Vagina (tissue), 2 donors: Measurements from ENCODE around the gene CCNQ. TPM values are rescaled to one million over a fixed set of nuclear protein-coding genes. Genes with fewer than 3 reads are reported as not detected.

Experiments used
- DNase-seq, 2 donors: peaks; one replicate each; pipeline ENCODE4 v3.0.0-alpha.2; 2017; ENCODE audit errors: extremely low spot score in 2 of 2
- H3K27ac ChIP-seq: fragments of 200-600 bp; sonication (generic); one replicate; pipeline ENCODE4 v1.5.1; 2019
- H3K27me3 ChIP-seq: fragments of 200-600 bp; sonication (generic); one replicate; pipeline ENCODE4 v1.5.1; 2019
- H3K36me3 ChIP-seq, 2 donors: fragments of 200-600 bp; sonication (generic); one replicate each; pipeline ENCODE4 v1.5.1; 2017 to 2019
- H3K4me1 ChIP-seq: fragments of 200-600 bp; sonication (generic); one replicate; pipeline ENCODE4 v1.5.1; 2019
- H3K4me3 ChIP-seq, 2 donors: fragments of 200-600 bp; sonication (generic); 1 replicate in 1 of 2; 2 replicates in 1 of 2; pipeline ENCODE4 v1.5.1; 2016 to 2019
- H3K9me3 ChIP-seq: fragments of 200-600 bp; sonication (generic); one replicate; pipeline ENCODE4 v1.5.1; 2019
- POLR2A ChIP-seq, 2 donors: fragments of 450-650 bp; IDR thresholded peaks; one replicate each; pipeline ENCODE4 v1.6.1; 2017; ENCODE audit warnings: antibody characterized with exemption in 2 of 2, mild to moderate bottlenecking in 2 of 2, moderate library complexity in 2 of 2
- POLR2AphosphoS5 ChIP-seq, 2 donors: sonication (generic); formaldehyde crosslinking; IDR thresholded peaks; one replicate each; pipeline ENCODE4 v1.9.0; 2017; ENCODE audit warnings: antibody characterized with exemption in 2 of 2, mild to moderate bottlenecking in 2 of 2, low read depth in 1 of 2; ENCODE audit not compliant: insufficient read depth in 1 of 2
- intact Hi-C: fragments of 100-400 bp; cut with DNase I; formaldehyde crosslinking; loops from one replicate; pipeline ENCODE4 v1.15.1; 2023
- total RNA-seq: library from RNA; depleted of rRNA; stranded (reverse); fragments of >200 nt; gene quantifications from one replicate; pipeline ENCODE4 v1.2.3, GENCODE V29; 2016
- TF ChIP-seq, protein P1 (sequence below), 3 experiments: fragments of 450-650 bp in 2 of 3; fragments of 200-600 bp in 1 of 3; sonication (generic) in 1 of 3; IDR thresholded peaks; one replicate each; pipeline ENCODE4 v1.5.1; 2017 to 2019; ENCODE audit warnings: antibody characterized with exemption in 3 of 3, mild to moderate bottlenecking in 2 of 3, moderate library complexity in 2 of 3

The CCNQ gene
- total RNA-seq, 1 donor from 2014 or later: 31.2 TPM

DNA sequence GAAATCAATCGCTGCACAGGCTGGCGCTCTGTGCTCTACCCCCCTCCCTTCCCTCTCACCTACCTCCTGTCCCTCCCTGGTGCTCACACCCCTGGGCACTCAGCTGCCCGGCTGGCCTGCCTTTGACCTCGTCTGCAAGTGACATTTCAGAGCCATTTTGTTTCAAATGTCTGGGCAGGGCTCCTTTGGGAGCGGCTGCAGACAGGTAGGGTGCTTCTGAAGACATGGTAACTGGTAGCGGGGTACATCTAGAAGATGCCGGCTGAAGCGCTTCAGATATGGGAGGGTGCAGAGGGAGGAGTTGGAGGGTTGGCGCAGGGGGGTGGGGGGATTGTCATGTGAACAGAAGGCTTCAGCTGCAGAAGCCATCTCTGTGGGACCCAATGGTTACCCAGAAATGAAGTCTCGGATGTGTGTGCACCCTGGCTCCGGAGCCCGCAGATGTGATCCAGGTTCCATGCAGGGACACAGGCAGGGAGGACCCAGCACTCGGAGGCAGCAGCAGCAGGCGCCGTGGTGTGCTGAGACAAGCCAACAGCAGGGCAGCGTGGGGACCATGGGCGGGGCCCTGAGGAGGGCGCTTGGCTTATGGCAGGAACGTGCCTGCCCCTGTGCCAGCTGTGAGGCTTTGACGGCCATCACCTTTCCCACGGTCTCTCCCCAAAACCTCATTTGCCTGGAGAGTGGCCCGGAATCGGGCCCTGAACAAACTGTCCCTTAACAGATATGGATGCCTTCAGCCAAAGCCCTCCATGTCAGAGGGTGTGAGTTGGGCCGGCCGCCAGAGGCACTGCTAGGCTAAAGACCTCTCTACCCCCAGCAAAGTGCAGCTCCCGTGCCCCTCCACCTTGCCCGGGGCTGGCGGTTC, 40.5 kb upstream of the CCNQ start:
- Histone ChIP-seq H3K27me3 (no peaks in the 10 kb centered on the region), H3K9me3 (no peaks in the 10 kb centered on the region), H3K4me1 (peaks cover 7% of the 10 kb centered on the region), H3K4me3 (no peak overlapping the region), H3K36me3 (no peaks in the 10 kb centered on the region), H3K27ac (no peak overlapping the region)
- peak in 1 of 2 donors; percentile 95 for DNase-seq
- intact Hi-C loops: no loop called here
- TF ChIP-seq, protein P1, sequence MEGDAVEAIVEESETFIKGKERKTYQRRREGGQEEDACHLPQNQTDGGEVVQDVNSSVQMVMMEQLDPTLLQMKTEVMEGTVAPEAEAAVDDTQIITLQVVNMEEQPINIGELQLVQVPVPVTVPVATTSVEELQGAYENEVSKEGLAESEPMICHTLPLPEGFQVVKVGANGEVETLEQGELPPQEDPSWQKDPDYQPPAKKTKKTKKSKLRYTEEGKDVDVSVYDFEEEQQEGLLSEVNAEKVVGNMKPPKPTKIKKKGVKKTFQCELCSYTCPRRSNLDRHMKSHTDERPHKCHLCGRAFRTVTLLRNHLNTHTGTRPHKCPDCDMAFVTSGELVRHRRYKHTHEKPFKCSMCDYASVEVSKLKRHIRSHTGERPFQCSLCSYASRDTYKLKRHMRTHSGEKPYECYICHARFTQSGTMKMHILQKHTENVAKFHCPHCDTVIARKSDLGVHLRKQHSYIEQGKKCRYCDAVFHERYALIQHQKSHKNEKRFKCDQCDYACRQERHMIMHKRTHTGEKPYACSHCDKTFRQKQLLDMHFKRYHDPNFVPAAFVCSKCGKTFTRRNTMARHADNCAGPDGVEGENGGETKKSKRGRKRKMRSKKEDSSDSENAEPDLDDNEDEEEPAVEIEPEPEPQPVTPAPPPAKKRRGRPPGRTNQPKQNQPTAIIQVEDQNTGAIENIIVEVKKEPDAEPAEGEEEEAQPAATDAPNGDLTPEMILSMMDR (IDR thresholded peaks at IDR 0.05): no peak
- TF ChIP-seq POLR2A (IDR thresholded peaks at IDR 0.05) (no peak), POLR2AphosphoS5 (IDR thresholded peaks at IDR 0.05; ENCODE audit: insufficient read depth in 1 of 2, low read depth in 1 of 2) (no peak)

DNA sequence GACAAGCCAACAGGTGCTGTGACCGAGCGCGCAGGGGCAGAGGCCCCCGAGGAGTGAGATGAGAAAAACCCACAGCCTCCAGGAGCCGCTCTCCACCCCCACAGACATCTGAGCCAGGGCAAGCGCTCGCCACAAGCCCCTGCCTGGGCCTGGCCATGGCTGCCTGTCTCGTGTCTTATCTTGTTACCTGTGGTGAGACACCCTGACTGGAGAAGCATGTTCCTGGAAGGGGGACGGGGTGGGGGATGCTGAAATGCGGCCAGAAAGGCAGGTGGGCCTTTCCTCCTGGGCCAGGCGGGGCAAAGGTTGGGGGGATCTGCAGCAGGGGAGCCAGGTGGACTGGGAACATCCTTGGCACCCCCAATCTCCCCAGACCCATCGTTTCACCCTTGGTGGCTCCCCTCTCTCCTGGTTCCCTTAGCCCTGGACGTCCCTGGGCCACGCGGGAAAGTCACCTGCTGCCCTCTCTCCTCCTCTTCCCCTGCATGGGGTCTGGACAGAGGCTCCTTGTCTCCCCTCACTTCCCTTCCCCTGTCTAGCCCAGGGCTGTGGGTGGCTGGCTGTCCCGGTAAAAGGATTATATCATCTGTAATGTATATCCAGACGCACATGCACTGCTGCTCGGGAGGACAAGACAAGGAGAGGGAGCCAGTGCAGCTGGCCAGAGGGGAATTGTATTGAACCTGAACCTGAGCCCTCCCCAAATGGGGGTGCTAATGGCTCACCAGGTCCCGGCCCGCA, 39.7 kb upstream of the CCNQ start:
- no peak for TF ChIP-seq POLR2A (IDR thresholded peaks at IDR 0.05)
- TF ChIP-seq, protein P1 (IDR thresholded peaks at IDR 0.05): no peak
- TF ChIP-seq POLR2AphosphoS5 (IDR thresholded peaks at IDR 0.05; ENCODE audit: insufficient read depth in 1 of 2, low read depth in 1 of 2): no peak
- Histone ChIP-seq H3K9me3 (no peaks in the 10 kb centered on the region), H3K27ac (no peak overlapping the region), H3K4me3 (no peak overlapping the region), H3K27me3 (no peaks in the 10 kb centered on the region), H3K36me3 (no peaks in the 10 kb centered on the region), H3K4me1 (peaks cover 5% of the 10 kb centered on the region)
- intact Hi-C loops: no loop called here
- no peak for DNase-seq

DNA sequence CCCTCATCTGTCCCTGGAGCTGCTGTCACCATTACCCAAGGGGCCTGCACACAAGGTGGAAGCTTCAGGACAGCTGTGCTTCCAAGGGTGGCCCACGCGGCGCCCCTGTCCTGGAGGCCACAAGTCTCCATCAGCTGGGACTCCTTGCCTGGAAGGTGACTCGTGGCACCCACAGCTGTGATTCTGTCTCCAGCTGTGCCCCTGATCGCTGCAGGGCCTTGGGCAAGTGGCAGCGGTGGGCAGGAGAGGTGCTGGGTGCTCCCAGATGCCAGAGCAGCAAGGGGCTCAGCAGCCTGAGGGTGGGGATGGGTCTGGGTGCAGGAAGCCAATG, 39.1 kb upstream of the CCNQ start:
- intact Hi-C loops: no loop called here
- H3K4me1 ChIP-seq: no peaks in the 10 kb centered on the region
- no peaks in the 10 kb centered on the region for H3K9me3 ChIP-seq
- H3K27ac ChIP-seq: no peak overlapping the region
- H3K36me3 ChIP-seq: no peaks in the 10 kb centered on the region
- no peak overlapping the region for H3K4me3 ChIP-seq
- DNase-seq: no peak
- TF ChIP-seq POLR2AphosphoS5 (IDR thresholded peaks at IDR 0.05; ENCODE audit: insufficient read depth in 1 of 2, low read depth in 1 of 2): no peak
- TF ChIP-seq, protein P1 (IDR thresholded peaks at IDR 0.05): no peak
- TF ChIP-seq POLR2A (IDR thresholded peaks at IDR 0.05): no peak
- H3K27me3 ChIP-seq: no peaks in the 10 kb centered on the region

DNA sequence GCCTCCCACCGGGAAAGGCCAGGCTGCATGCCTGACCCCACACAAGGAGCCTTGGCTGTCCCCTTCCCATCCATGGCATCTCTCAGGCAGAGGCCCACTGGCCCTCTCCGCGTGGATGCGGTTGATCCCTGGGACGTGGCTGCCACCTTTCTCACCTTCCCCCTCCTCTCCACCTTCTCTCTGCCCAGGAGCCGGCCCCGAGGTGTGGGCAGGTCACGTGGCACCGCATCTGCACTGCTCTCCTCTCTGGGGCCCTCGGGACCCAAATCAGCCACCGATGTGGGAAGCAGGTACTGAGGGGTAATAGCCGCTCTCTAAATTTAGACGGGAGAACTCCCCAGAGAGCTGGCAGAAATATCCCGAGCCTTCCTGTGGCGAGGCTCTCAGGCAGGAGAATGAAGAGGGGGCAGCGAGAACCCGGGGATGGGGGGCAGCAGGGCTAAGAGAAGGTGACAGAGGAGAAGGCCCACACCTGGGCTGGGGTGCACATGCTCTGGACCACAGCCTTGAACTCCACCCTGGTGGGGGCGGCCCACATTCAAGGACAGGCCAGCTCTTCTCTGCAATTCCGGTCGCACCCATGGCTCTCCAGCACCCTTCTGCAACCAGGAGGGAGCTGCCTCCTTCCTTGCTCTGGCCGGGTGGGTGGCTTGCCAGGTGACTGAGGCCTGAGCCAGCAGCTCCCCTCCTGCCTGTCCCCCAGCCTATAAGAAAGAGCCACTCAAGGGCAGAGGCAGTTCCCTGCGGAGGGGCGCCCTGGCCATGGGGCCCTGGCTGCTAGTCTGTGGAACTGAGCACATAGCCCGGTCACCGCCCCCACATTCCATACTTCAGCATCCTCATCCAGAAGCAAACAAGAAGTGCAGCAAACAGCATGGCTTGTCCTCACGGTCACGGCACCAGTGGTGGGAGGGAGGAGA, 38.4 kb upstream of the CCNQ start:
- Histone ChIP-seq H3K4me3 (no peak overlapping the region), H3K9me3 (no peaks in the 10 kb centered on the region), H3K27ac (no peak overlapping the region), H3K27me3 (no peaks in the 10 kb centered on the region), H3K4me1 (no peaks in the 10 kb centered on the region), H3K36me3 (no peaks in the 10 kb centered on the region)
- DNase-seq: no peak
- intact Hi-C loops: no loop called here
- TF ChIP-seq, protein P1 (IDR thresholded peaks at IDR 0.05): no peak
- no peak for TF ChIP-seq POLR2AphosphoS5 (IDR thresholded peaks at IDR 0.05; ENCODE audit: insufficient read depth in 1 of 2, low read depth in 1 of 2)
- no peak for TF ChIP-seq POLR2A (IDR thresholded peaks at IDR 0.05)
